ENCODE data around the gene GPR55. TPM values are rescaled to one million over a fixed set of nuclear protein-coding genes. Genes with fewer than 3 reads are reported as not detected.

Gene GPR55
- total RNA-seq, 2 experiments from 2014 or later: 7.3 to 7.4 TPM

GRCh38 chr2:230861552-230862255 lies 63.3 kb downstream of the GPR55 start:
- peaks cover 31% of the 10 kb centered on the region for H3K4me1 Mint-ChIP-seq
- no peak overlapping the region for H3K4me3 Mint-ChIP-seq
- DNase-seq: no peak
- H3K9me3 Mint-ChIP-seq: peaks cover 2% of the 10 kb centered on the region
- no peaks in the 10 kb centered on the region for H3K36me3 Mint-ChIP-seq (ENCODE audit: low read depth)
- CTCF ChIA-PET: interaction anchor here (0.9 to 2.4 kb wide), 6 partner anchors 11 to 191 kb away, joined by 3 to 8 read pairs (median 4); no protein-coding TSS in a partner anchor
- POLR2A ChIA-PET: no interaction called here
- no peak overlapping the region for H3K27ac Mint-ChIP-seq
- peaks cover 68% of the 10 kb centered on the region for H3K27me3 Mint-ChIP-seq

Other genes with a start within 250 kb of the GPR55 start
- gene CAB39, start 212.4 kb downstream of the GPR55 start, total RNA-seq: 100 to 1,000 TPM; 156 to 161 TPM
- gene ITM2C, start 60.3 kb downstream of the GPR55 start, total RNA-seq: 10 to 100 TPM; 25.4 to 26.8 TPM
- gene SPATA3, start 70.9 kb upstream of the GPR55 start, total RNA-seq: under 1 TPM in 1 of 2 experiments, not detected in 1; 0.35 TPM
- under 1 TPM; 0.35 to 0.98 TPM for gene C2orf72, start 112.3 kb upstream of the GPR55 start, total RNA-seq
- 10 to 100 TPM; 79.3 to 80.0 TPM for gene PSMD1, start 131.6 kb upstream of the GPR55 start, total RNA-seq
- gene HTR2B, start 199.8 kb upstream of the GPR55 start, total RNA-seq: under 1 TPM; 0.10 to 0.13 TPM